HepG2 (cell line): ENCODE data around the gene TRIM4. TPM values are rescaled to one million over a fixed set of nuclear protein-coding genes. Genes with fewer than 3 reads are reported as not detected.

Experiments
- AKNA ChIP-seq: sonication (generic); formaldehyde crosslinking; IDR thresholded peaks from 2 replicates; pipeline ENCODE4 v1.4.0; 2020; ENCODE audit warnings: missing genetic modification reagents, borderline replicate concordance
- ATF1 ChIP-seq: IDR thresholded peaks from 2 replicates; pipeline ENCODE4 v1.6.1; 2016; ENCODE audit warnings: mild to moderate bottlenecking, control low read depth
- ELF1 ChIP-seq: sonication (generic); formaldehyde crosslinking; IDR thresholded peaks from 2 replicates; pipeline ENCODE4 v1.4.0; 2020; ENCODE audit warnings: missing genetic modification reagents
- FOXP4 ChIP-seq: sonication (generic); formaldehyde crosslinking; IDR thresholded peaks from 2 replicates; pipeline ENCODE4 v1.4.0; 2020; ENCODE audit warnings: missing genetic modification reagents
- MXI1 ChIP-seq: IDR thresholded peaks from 3 replicates; pipeline ENCODE4 v1.6.1; 2012; ENCODE audit warnings: low read depth, low read length, inconsistent platforms, borderline replicate concordance
- STAT5B ChIP-seq: sonication (generic); formaldehyde crosslinking; IDR thresholded peaks from 2 replicates; pipeline ENCODE4 v1.4.0; 2020; ENCODE audit warnings: missing genetic modification reagents
- ZBTB7B ChIP-seq: sonication (generic); formaldehyde crosslinking; IDR thresholded peaks from 2 replicates; pipeline ENCODE4 v1.4.0; 2020; ENCODE audit warnings: missing genetic modification reagents
- ZNF317 ChIP-seq: sonication (generic); formaldehyde crosslinking; IDR thresholded peaks from 2 replicates; pipeline ENCODE4 v1.5.0; 2020; ENCODE audit warnings: mild to moderate bottlenecking, missing genetic modification reagents
- ZNF367 ChIP-seq: sonication (generic); formaldehyde crosslinking; IDR thresholded peaks from 2 replicates; pipeline ENCODE4 v1.4.0; 2020; ENCODE audit warnings: missing genetic modification reagents, borderline replicate concordance
- polyA plus RNA-seq, 8 experiments: library from polyadenylated mRNA; depleted of rRNA in 3 of 8; stranded (reverse) in 7 of 8; unstranded in 1 of 8; fragments of >200 nt; fragmentation: Illumina TruSeq in 4 of 8; extraction: Trizol in 4 of 8; gene quantifications; 2 replicates each; pipeline versions ENCODE4 v1.2.1 to v1.2.3, GENCODE V29; 2011 to 2016; ENCODE audit warnings: low read depth in 4 of 8, missing spikeins in 1 of 8, mixed read lengths in 1 of 8; ENCODE audit not compliant: insufficient read depth in 1 of 8
- total RNA-seq, 5 experiments: library from RNA; depleted of rRNA; stranded (reverse); fragments of >200 nt; fragmentation: Illumina TruSeq; extraction: Trizol; gene quantifications; 2 replicates each; pipeline ENCODE4 v1.2.3, GENCODE V29; 2016; ENCODE audit warnings: low read depth in 1 of 5
- TF ChIP-seq, protein P1 (sequence below): sonication (generic); formaldehyde crosslinking; IDR thresholded peaks from 2 replicates; pipeline ENCODE4 v1.4.0; 2020; ENCODE audit warnings: mild to moderate bottlenecking, missing genetic modification reagents
- TF ChIP-seq, protein P2 (sequence below): sonication (generic); formaldehyde crosslinking; IDR thresholded peaks from 2 replicates; pipeline ENCODE4 v1.5.0; 2020; ENCODE audit warnings: missing genetic modification reagents
- TF ChIP-seq, protein P3 (sequence below): sonication (generic); formaldehyde crosslinking; IDR thresholded peaks from 2 replicates; pipeline ENCODE4 v1.4.0; 2020; ENCODE audit warnings: missing genetic modification reagents
- TF ChIP-seq, protein P4 (sequence below): sonication (generic); formaldehyde crosslinking; IDR thresholded peaks from 2 replicates; pipeline ENCODE4 v1.8.0; 2023; ENCODE audit warnings: mild to moderate bottlenecking, missing genetic modification reagents

The TRIM4 gene
- total and polyA plus RNA-seq, 2 of the 13 experiments (the other 11 are each of a cell fraction or from before 2014, with no cell fraction given) = 17.6 to 21.7 TPM

GRCh38 chr7:99918959-99919813 lies at the start of gene TRIM4 (continued):
- 0 out of 2 replicates have a peak, but pooled peaks have one; percentile 44 for TF ChIP-seq AKNA (CRISPR knock-in tag)
- TF ChIP-seq, protein P1, sequence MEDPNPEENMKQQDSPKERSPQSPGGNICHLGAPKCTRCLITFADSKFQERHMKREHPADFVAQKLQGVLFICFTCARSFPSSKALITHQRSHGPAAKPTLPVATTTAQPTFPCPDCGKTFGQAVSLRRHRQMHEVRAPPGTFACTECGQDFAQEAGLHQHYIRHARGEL = 0 out of 2 replicates have a peak, but pooled peaks have one; percentile 59
- TF ChIP-seq FOXP4 (CRISPR knock-in tag) = peak; percentile 56; the same call in 1 of the 2 replicates
- TF ChIP-seq, protein P2, sequence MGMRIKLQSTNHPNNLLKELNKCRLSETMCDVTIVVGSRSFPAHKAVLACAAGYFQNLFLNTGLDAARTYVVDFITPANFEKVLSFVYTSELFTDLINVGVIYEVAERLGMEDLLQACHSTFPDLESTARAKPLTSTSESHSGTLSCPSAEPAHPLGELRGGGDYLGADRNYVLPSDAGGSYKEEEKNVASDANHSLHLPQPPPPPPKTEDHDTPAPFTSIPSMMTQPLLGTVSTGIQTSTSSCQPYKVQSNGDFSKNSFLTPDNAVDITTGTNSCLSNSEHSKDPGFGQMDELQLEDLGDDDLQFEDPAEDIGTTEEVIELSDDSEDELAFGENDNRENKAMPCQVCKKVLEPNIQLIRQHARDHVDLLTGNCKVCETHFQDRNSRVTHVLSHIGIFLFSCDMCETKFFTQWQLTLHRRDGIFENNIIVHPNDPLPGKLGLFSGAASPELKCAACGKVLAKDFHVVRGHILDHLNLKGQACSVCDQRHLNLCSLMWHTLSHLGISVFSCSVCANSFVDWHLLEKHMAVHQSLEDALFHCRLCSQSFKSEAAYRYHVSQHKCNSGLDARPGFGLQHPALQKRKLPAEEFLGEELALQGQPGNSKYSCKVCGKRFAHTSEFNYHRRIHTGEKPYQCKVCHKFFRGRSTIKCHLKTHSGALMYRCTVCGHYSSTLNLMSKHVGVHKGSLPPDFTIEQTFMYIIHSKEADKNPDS (CRISPR knock-in tag) = no peak
- TF ChIP-seq, protein P3, sequence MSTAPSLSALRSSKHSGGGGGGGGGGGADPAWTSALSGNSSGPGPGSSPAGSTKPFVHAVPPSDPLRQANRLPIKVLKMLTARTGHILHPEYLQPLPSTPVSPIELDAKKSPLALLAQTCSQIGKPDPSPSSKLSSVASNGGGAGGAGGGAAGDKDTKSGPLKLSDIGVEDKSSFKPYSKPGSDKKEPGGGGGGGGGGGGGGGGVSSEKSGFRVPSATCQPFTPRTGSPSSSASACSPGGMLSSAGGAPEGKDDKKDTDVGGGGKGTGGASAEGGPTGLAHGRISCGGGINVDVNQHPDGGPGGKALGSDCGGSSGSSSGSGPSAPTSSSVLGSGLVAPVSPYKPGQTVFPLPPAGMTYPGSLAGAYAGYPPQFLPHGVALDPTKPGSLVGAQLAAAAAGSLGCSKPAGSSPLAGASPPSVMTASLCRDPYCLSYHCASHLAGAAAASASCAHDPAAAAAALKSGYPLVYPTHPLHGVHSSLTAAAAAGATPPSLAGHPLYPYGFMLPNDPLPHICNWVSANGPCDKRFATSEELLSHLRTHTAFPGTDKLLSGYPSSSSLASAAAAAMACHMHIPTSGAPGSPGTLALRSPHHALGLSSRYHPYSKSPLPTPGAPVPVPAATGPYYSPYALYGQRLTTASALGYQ = peak; percentile 45
- TF ChIP-seq MXI1 = peak; percentile 63; the same call in 1 of the 3 replicates
- TF ChIP-seq, protein P4, sequence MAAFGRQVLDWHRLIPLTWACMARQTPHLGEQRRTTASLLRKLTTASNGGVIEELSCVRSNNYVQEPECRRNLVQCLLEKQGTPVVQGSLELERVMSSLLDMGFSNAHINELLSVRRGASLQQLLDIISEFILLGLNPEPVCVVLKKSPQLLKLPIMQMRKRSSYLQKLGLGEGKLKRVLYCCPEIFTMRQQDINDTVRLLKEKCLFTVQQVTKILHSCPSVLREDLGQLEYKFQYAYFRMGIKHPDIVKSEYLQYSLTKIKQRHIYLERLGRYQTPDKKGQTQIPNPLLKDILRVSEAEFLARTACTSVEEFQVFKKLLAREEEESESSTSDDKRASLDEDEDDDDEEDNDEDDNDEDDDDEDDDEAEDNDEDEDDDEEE (CRISPR knock-in tag) = peak; percentile 26
- peak; percentile 17; the same call in 1 of the 2 replicates for TF ChIP-seq ZBTB7B (CRISPR knock-in tag)
- no peak for TF ChIP-seq STAT5B
- peak; percentile 95 for TF ChIP-seq ELF1
- peak; percentile 56 for TF ChIP-seq ATF1 (CRISPR knock-in tag)
- TF ChIP-seq ZNF367 (CRISPR knock-in tag) = no peak
- 0 out of 2 replicates have a peak, but pooled peaks have one; percentile 59 for TF ChIP-seq ZNF317 (CRISPR knock-in tag)
